ENCODE results near the gene SLC29A1. TPM values are rescaled to one million over a fixed set of nuclear protein-coding genes. Genes with fewer than 3 reads are reported as not detected.

The SLC29A1 gene
- total RNA-seq, 1 donor from 2014 or later: 55.0 TPM

DNA sequence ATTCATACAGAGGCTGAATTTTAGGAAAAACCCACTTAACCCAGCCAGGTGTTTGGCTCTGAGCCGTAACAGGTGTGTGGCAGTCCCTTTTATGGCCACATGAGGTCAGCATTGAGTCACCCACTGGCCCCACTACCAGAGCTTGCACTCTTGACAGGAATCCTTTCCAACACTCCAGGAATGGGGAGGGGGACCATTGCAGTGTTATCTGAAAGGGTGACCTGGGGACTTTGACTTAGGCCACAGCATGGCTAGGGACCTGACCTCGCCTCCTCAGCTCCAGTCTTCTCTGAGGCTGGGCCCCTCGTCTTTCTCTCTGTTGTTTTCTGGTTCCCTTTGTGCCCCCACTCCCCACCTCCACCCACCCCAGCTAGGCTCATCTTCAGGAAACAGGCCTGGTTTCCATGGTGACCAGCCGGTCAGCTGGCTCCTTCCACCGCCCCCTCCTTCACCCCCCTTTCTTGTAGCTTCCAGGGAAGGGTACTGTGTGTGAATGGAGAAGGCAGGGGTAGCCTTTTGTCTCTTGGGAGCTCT is 44.8 kb downstream of the SLC29A1 start:
- H3K9me3 Mint-ChIP-seq: no peaks in the 10 kb centered on the region
- H3K4me1 Mint-ChIP-seq: peaks cover 75% of the 10 kb centered on the region
- H3K4me3 Mint-ChIP-seq: peak overlapping the region; percentile 89
- DNase-seq (ENCODE audit: low read depth, low spot score): peak; percentile 60
- H3K27me3 Mint-ChIP-seq (ENCODE audit: low read depth): peaks cover 22% of the 10 kb centered on the region
- H3K36me3 Mint-ChIP-seq (ENCODE audit: low read depth): no peaks in the 10 kb centered on the region
- H3K27ac Mint-ChIP-seq (ENCODE audit: unreplicated experiment): peak overlapping the region; percentile 87
- TF ChIP-seq, protein P1, sequence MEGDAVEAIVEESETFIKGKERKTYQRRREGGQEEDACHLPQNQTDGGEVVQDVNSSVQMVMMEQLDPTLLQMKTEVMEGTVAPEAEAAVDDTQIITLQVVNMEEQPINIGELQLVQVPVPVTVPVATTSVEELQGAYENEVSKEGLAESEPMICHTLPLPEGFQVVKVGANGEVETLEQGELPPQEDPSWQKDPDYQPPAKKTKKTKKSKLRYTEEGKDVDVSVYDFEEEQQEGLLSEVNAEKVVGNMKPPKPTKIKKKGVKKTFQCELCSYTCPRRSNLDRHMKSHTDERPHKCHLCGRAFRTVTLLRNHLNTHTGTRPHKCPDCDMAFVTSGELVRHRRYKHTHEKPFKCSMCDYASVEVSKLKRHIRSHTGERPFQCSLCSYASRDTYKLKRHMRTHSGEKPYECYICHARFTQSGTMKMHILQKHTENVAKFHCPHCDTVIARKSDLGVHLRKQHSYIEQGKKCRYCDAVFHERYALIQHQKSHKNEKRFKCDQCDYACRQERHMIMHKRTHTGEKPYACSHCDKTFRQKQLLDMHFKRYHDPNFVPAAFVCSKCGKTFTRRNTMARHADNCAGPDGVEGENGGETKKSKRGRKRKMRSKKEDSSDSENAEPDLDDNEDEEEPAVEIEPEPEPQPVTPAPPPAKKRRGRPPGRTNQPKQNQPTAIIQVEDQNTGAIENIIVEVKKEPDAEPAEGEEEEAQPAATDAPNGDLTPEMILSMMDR (conservative IDR thresholded peaks at IDR 0.05): peak; percentile 97

DNA sequence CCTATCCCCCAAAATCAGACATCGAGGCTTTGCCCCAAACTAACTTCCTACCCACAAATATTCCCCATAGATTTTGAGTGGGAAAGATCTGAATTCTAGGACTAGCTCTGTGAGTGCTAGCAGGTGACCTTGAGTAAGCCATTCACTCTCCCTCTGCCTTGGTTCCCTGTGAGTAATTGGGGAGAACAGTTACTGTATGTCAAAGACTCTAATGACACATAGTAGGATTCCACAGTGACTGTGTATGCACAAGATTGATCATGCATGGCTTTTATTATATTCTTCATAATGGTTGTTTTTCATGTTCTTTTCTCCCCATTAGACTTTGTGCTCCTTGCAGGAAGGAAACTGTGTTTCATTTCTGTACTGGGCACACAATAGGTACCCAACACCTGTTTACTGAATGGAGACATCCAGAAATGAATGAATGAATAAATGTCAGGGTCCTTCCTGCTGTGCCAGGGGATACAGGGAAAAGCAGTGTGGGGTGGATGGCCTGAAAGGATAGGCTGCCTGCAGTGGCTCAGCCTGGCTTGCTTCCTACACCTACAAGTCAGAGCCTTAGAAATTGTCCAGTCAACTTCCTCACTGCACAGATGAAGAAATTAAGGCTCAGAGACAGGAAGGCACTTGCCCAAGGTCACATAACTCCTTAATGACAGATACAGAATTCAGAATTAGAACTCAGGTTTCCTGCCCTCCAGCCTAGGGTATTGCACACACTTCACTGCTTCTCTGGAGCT is 46.0 kb downstream of the SLC29A1 start:
- no peaks in the 10 kb centered on the region for H3K9me3 Mint-ChIP-seq
- peaks cover 65% of the 10 kb centered on the region for H3K4me1 Mint-ChIP-seq
- peaks cover 22% of the 10 kb centered on the region for H3K27me3 Mint-ChIP-seq (ENCODE audit: low read depth)
- H3K4me3 Mint-ChIP-seq: peak overlapping the region; percentile 89
- TF ChIP-seq, protein P1 (conservative IDR thresholded peaks at IDR 0.05): no peak
- no peak overlapping the region for H3K27ac Mint-ChIP-seq (ENCODE audit: unreplicated experiment)
- no peak for DNase-seq (ENCODE audit: low read depth, low spot score)
- peaks cover 2% of the 10 kb centered on the region for H3K36me3 Mint-ChIP-seq (ENCODE audit: low read depth)

DNA sequence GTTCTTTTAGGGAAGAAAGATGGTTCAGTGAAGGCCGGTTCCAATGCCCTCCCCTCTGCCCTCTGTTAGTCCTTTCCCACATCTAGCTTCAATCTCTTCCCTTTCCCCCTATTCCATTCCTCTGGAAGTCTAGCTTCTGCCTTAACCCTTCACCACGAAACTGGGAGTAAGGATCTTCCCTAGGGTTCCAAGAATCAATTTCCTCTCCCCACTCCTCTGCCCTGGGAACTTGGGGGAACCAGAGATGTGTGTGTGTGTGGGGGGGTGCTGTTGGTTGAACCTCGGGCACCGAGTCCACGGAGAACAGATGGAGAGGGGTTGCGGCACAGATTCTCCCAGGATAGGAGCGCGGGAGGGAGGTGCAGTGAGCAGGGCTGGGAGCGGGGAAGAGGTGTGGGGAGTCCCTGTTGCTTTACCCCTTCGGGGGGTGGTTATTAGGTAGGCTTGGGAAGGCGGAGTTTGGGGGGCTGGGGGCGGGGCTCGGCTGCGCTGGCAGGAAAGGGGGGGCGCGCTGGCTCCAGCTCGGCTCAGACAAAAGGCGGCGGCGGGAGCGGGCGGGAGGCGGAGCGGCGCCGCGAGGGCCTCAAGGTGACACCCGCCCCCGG is 46.6 kb downstream of the SLC29A1 start, which contains the start of gene TMEM151B:
TSS of gene TMEM151B (plus strand) at position 530 of the 605 bp plus-strand sequence. CDS start 293 bp downstream, outside the sequence.
- Mint-ChIP-seq H3K27ac (ENCODE audit: unreplicated experiment) (peak within 1 kb of the TSS; percentile 62), H3K27me3 (ENCODE audit: low read depth) (peaks cover 22% of the 10 kb centered on the region)
- DNase-seq (ENCODE audit: low read depth, low spot score): no peak

DNA sequence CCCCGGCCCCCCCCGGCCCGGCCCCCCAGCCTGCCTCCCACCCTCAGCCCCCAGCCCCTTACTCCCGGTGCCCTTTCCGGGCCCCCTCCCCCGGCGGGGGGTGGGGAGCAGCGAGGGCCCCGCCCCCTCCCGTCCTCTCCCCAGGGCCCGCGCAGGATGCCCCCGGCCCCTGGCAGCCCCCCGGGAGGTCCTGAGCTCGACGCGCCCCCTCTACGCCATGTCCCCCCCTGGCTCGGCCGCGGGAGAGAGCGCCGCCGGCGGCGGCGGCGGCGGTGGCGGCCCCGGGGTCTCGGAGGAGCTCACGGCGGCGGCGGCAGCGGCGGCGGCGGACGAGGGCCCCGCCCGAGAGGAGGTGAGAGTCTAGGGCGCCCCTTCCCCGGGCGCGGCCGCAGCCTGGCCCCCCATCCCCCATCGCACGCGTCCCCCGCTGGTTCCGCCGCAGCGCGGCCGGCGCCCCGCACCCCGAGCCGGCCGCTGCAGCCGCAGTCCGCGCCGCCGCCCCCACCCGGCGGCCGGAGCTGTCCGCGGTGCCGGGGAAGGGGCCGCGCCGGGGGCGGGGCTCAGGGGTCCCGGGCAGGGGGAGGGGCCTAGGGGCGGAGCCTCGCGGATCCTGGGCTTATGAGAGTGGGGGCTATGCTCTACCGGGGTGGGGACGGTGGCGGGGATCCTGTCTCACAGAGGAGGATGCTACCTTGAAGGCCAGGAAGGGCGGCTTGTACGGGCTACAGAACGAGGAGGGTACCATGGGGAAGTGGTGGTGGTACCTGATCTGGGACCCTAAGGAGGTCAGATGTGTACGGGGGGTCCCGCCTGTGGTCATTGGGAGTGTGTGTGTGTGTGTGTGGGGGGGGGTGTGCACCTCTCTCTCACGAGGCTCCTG is 47.4 kb downstream of the SLC29A1 start:
- peak overlapping the region; percentile 62 for H3K27ac Mint-ChIP-seq (ENCODE audit: unreplicated experiment)
- H3K27me3 Mint-ChIP-seq (ENCODE audit: low read depth): peaks cover 22% of the 10 kb centered on the region
- TF ChIP-seq, protein P1 (conservative IDR thresholded peaks at IDR 0.05): no peak
- no peaks in the 10 kb centered on the region for H3K9me3 Mint-ChIP-seq
- H3K36me3 Mint-ChIP-seq (ENCODE audit: low read depth): peaks cover 4% of the 10 kb centered on the region
- DNase-seq (ENCODE audit: low read depth, low spot score): peak; percentile 64
- H3K4me3 Mint-ChIP-seq: peak overlapping the region; percentile 89
- H3K4me1 Mint-ChIP-seq: peaks cover 62% of the 10 kb centered on the region

More for the DNA sequence above, 46.6 kb downstream of the SLC29A1 start, which contains the start of gene TMEM151B:
- TF ChIP-seq, protein P1 (conservative IDR thresholded peaks at IDR 0.05): no peak
- H3K4me3 Mint-ChIP-seq: peak within 1 kb of the TSS; percentile 89
- peaks cover 62% of the 10 kb centered on the region for H3K4me1 Mint-ChIP-seq
- H3K9me3 Mint-ChIP-seq: no peaks in the 10 kb centered on the region
- peaks cover 4% of the 10 kb centered on the region for H3K36me3 Mint-ChIP-seq (ENCODE audit: low read depth)

DNA sequence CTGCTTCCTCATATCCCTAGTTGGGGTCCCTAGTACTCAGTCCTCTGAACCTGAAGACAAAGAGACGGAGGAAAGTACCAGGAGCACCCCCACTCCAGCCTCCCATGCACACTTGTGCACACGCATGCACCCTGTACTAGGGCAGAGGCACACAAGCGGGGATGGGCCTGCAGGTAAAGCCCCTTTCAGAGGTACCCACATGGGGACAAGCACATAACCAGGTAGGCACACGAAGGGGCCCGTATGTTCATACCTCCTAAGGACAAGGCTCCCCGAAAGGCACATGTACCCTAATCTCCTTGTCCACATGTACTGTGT is 48.0 kb downstream of the SLC29A1 start:
- peaks cover 58% of the 10 kb centered on the region for H3K4me1 Mint-ChIP-seq
- peak overlapping the region; percentile 89 for H3K4me3 Mint-ChIP-seq
- H3K36me3 Mint-ChIP-seq (ENCODE audit: low read depth): peaks cover 4% of the 10 kb centered on the region
- H3K27me3 Mint-ChIP-seq (ENCODE audit: low read depth): peaks cover 22% of the 10 kb centered on the region
- TF ChIP-seq, protein P1 (conservative IDR thresholded peaks at IDR 0.05): no peak
- no peak for DNase-seq (ENCODE audit: low read depth, low spot score)
- no peaks in the 10 kb centered on the region for H3K9me3 Mint-ChIP-seq
- no peak overlapping the region for H3K27ac Mint-ChIP-seq (ENCODE audit: unreplicated experiment)
